Measurements from ENCODE around the gene TMEM269. TPM values are rescaled to one million over a fixed set of nuclear protein-coding genes. Genes with fewer than 3 reads are reported as not detected.

The TMEM269 gene
- polyA plus RNA-seq, 1 donor (not counting 4 experiments of a cell fraction or from before 2014, with no cell fraction given): 0.12 TPM

GRCh38 chr1:42838482-42839190, 53.8 kb downstream of the TMEM269 start:
- Histone ChIP-seq H3K79me2 (ENCODE audit: control insufficient read depth, insufficient read depth, low read length) (no peaks in the 10 kb centered on the region), H3K27me3 (ENCODE audit: control insufficient read depth, extremely low read depth, insufficient read depth, low read length) (no peaks in the 10 kb centered on the region), H3K27ac (ENCODE audit: control insufficient read depth, insufficient read depth, low read length) (no peak overlapping the region), H3K9ac (ENCODE audit: control insufficient read depth, extremely low read depth, insufficient read depth, low read length) (no peak overlapping the region), H3K4me2 (ENCODE audit: control insufficient read depth, extremely low read depth, insufficient read depth, low read depth, low read length) (no peak overlapping the region), H3K4me3 (ENCODE audit: control insufficient read depth in 2 of 3, extremely low read depth in 1 of 3, insufficient read depth in 2 of 3, low read depth in 1 of 3, low read length in 3 of 3) (no peak overlapping the region), H3K9me1 (ENCODE audit: control insufficient read depth, extremely low read depth, insufficient read depth, low read length) (no peaks in the 10 kb centered on the region), H4K20me1 (ENCODE audit: control insufficient read depth, extremely low read depth, insufficient read depth, low read length) (no peaks in the 10 kb centered on the region), H3K36me3 (ENCODE audit: control insufficient read depth in 2 of 2, extremely low read depth in 1 of 2, insufficient read depth in 2 of 2, low read length in 2 of 2) (peaks cover 3 to 5% of the 10 kb centered on the region in 2 experiments), H3K4me1 (ENCODE audit: control insufficient read depth, extremely low read depth, insufficient read depth, low read length) (no peaks in the 10 kb centered on the region), H2AFZ (ENCODE audit: control insufficient read depth, low read length) (no peak overlapping the region), H3K9me3 (ENCODE audit: control insufficient read depth, low read depth, low read length) (no peaks in the 10 kb centered on the region)
- FAIRE-seq: no peak
- no peak for DNase-seq (ENCODE audit: low read depth, low spot score)
- TF ChIP-seq EZH2 (IDR thresholded peaks at IDR 0.05; ENCODE audit: low read length) (no peak), CTCF (optimal IDR thresholded peaks at IDR 0.05 in 1 of 3, IDR thresholded peaks at IDR 0.05 in 1 of 3, conservative IDR thresholded peaks at IDR 0.05 in 1 of 3; ENCODE audit: extremely low read depth in 1 of 3, insufficient read depth in 2 of 3, low read length in 3 of 3) (no peak)
- dilution Hi-C loops (cut with MboI; ENCODE audit: extremely low pct_ligation_motif_present, low sequenced_read_pairs): no loop called here

- FAIRE-seq (no peak), DNase-seq (ENCODE audit: low read depth, low spot score) (no peak)
- no peaks in the 10 kb centered on the region for H4K20me1 ChIP-seq (ENCODE audit: control insufficient read depth, extremely low read depth, insufficient read depth, low read length)
- H3K9me3 ChIP-seq (ENCODE audit: control insufficient read depth, low read depth, low read length): no peaks in the 10 kb centered on the region
- no peaks in the 10 kb centered on the region for H3K79me2 ChIP-seq (ENCODE audit: control insufficient read depth, insufficient read depth, low read length)
- no peak for TF ChIP-seq EZH2 (IDR thresholded peaks at IDR 0.05; ENCODE audit: low read length)
- no peak for TF ChIP-seq CTCF (optimal IDR thresholded peaks at IDR 0.05 in 1 of 3, IDR thresholded peaks at IDR 0.05 in 1 of 3, conservative IDR thresholded peaks at IDR 0.05 in 1 of 3; ENCODE audit: extremely low read depth in 1 of 3, insufficient read depth in 2 of 3, low read length in 3 of 3)
- no peaks in the 10 kb centered on the region for H3K27me3 ChIP-seq (ENCODE audit: control insufficient read depth, extremely low read depth, insufficient read depth, low read length)
- dilution Hi-C loops (cut with MboI; ENCODE audit: extremely low pct_ligation_motif_present, low sequenced_read_pairs): no loop called here
- no peak overlapping the region for H3K4me3 ChIP-seq (ENCODE audit: control insufficient read depth in 2 of 3, extremely low read depth in 1 of 3, insufficient read depth in 2 of 3, low read depth in 1 of 3, low read length in 3 of 3)
- H2AFZ ChIP-seq (ENCODE audit: control insufficient read depth, low read length): no peak overlapping the region
- H3K4me1 ChIP-seq (ENCODE audit: control insufficient read depth, extremely low read depth, insufficient read depth, low read length): no peaks in the 10 kb centered on the region
- H3K27ac ChIP-seq (ENCODE audit: control insufficient read depth, insufficient read depth, low read length): no peak overlapping the region
- H3K9ac ChIP-seq (ENCODE audit: control insufficient read depth, extremely low read depth, insufficient read depth, low read length): no peak overlapping the region
- no peaks in the 10 kb centered on the region for H3K9me1 ChIP-seq (ENCODE audit: control insufficient read depth, extremely low read depth, insufficient read depth, low read length)
- H3K4me2 ChIP-seq (ENCODE audit: control insufficient read depth, extremely low read depth, insufficient read depth, low read depth, low read length): no peak overlapping the region
- peaks cover 3 to 5% of the 10 kb centered on the region in 2 experiments for H3K36me3 ChIP-seq (ENCODE audit: control insufficient read depth in 2 of 2, extremely low read depth in 1 of 2, insufficient read depth in 2 of 2, low read length in 2 of 2)
These were observed 56.2 kb downstream of the TMEM269 start for GRCh38 chr1:42841010-42841409.
